Measurements from ENCODE around the gene TSPOAP1. TPM values are rescaled to one million over a fixed set of nuclear protein-coding genes. Genes with fewer than 3 reads are reported as not detected.

The TSPOAP1 gene
- total RNA-seq, 4 donors from 2014 or later, result 0.59 to 43.7 (median 32.4) TPM

GRCh38 chr17:58370309-58370708, 41.7 kb upstream of the TSPOAP1 start:
- Histone ChIP-seq H3K27ac (no peak overlapping the region), H3K4me3 (no peak overlapping the region), H3K9me3 (no peaks in the 10 kb centered on the region), H3K36me3 (no peaks in the 10 kb centered on the region), H3K27me3 (no peaks in the 10 kb centered on the region), H3K4me1 (no peaks in the 10 kb centered on the region)
- no peak for TF ChIP-seq POLR2A (IDR thresholded peaks at IDR 0.05)
- TF ChIP-seq, protein P1, sequence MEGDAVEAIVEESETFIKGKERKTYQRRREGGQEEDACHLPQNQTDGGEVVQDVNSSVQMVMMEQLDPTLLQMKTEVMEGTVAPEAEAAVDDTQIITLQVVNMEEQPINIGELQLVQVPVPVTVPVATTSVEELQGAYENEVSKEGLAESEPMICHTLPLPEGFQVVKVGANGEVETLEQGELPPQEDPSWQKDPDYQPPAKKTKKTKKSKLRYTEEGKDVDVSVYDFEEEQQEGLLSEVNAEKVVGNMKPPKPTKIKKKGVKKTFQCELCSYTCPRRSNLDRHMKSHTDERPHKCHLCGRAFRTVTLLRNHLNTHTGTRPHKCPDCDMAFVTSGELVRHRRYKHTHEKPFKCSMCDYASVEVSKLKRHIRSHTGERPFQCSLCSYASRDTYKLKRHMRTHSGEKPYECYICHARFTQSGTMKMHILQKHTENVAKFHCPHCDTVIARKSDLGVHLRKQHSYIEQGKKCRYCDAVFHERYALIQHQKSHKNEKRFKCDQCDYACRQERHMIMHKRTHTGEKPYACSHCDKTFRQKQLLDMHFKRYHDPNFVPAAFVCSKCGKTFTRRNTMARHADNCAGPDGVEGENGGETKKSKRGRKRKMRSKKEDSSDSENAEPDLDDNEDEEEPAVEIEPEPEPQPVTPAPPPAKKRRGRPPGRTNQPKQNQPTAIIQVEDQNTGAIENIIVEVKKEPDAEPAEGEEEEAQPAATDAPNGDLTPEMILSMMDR (IDR thresholded peaks at IDR 0.05), result no peak
- DNase-seq, result no peak
- intact Hi-C loops (cut with DNase I; ENCODE audit: low total_unique reads), result no loop called here

GRCh38 chr17:58369214-58370031, 40.8 kb upstream of the TSPOAP1 start:
- TF ChIP-seq, protein P1 (IDR thresholded peaks at IDR 0.05), result no peak
- TF ChIP-seq POLR2A (IDR thresholded peaks at IDR 0.05), result no peak
- Histone ChIP-seq H3K36me3 (no peaks in the 10 kb centered on the region), H3K4me3 (no peak overlapping the region), H3K9me3 (no peaks in the 10 kb centered on the region), H3K27ac (no peak overlapping the region), H3K27me3 (no peaks in the 10 kb centered on the region), H3K4me1 (no peaks in the 10 kb centered on the region)
- no peak for DNase-seq
- intact Hi-C loops (cut with DNase I; ENCODE audit: low total_unique reads), result no loop called here

DNA sequence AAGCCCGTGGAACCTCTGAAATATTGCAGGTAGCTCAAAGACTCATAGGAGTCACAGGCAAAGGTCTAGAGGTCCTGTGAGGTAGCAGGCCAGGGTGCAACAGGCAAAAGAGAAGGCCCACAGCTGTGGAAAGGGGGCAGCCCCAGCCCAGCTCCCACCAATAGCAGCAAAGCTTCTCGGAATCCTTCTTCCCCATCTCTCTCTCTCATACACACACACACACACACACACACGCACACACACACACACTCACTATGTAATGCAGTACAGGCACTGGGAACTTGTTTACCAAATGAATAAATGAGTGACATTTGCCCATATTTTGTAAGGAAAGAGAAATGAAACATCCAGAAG, 40.2 kb upstream of the TSPOAP1 start:
- no peaks in the 10 kb centered on the region for H3K9me3 ChIP-seq
- no peak overlapping the region for H3K27ac ChIP-seq
- H3K4me3 ChIP-seq, result no peak overlapping the region
- DNase-seq, result no peak
- TF ChIP-seq POLR2A (IDR thresholded peaks at IDR 0.05), result no peak
- TF ChIP-seq, protein P1 (IDR thresholded peaks at IDR 0.05), result no peak
- H3K36me3 ChIP-seq, result no peaks in the 10 kb centered on the region
- no peaks in the 10 kb centered on the region for H3K4me1 ChIP-seq
- intact Hi-C loops (cut with DNase I; ENCODE audit: low total_unique reads), result no loop called here
- H3K27me3 ChIP-seq, result no peaks in the 10 kb centered on the region

- intact Hi-C loops (cut with DNase I; ENCODE audit: low total_unique reads), result no loop called here
- no peak for DNase-seq
- H3K27ac ChIP-seq, result no peak overlapping the region
- H3K9me3 ChIP-seq, result no peaks in the 10 kb centered on the region
- H3K36me3 ChIP-seq, result no peaks in the 10 kb centered on the region
- H3K27me3 ChIP-seq, result no peaks in the 10 kb centered on the region
- TF ChIP-seq, protein P1 (IDR thresholded peaks at IDR 0.05), result no peak
- TF ChIP-seq POLR2A (IDR thresholded peaks at IDR 0.05), result no peak
- no peaks in the 10 kb centered on the region for H3K4me1 ChIP-seq
- no peak overlapping the region for H3K4me3 ChIP-seq
These were observed 38.9 kb upstream of the TSPOAP1 start for GRCh38 chr17:58367461-58367860.

- Histone ChIP-seq H3K4me3 (no peak overlapping the region), H3K36me3 (no peaks in the 10 kb centered on the region), H3K27ac (no peak overlapping the region), H3K27me3 (no peaks in the 10 kb centered on the region), H3K4me1 (no peaks in the 10 kb centered on the region), H3K9me3 (no peaks in the 10 kb centered on the region)
- intact Hi-C loops (cut with DNase I; ENCODE audit: low total_unique reads), result no loop called here
- TF ChIP-seq POLR2A (IDR thresholded peaks at IDR 0.05), result no peak
- TF ChIP-seq, protein P1 (IDR thresholded peaks at IDR 0.05), result no peak
- no peak for DNase-seq
These were observed 37.5 kb upstream of the TSPOAP1 start for GRCh38 chr17:58365980-58366595.

All from uterus (tissue), 4 donors.